ENCODE results near the gene CRKL. TPM values are rescaled to one million over a fixed set of nuclear protein-coding genes. Genes with fewer than 3 reads are reported as not detected.

Gene CRKL
- total and polyA plus RNA-seq, 2 donors (not counting 1 experiment from before 2014, with no cell fraction given) = 17.1 to 76.7 TPM

DNA sequence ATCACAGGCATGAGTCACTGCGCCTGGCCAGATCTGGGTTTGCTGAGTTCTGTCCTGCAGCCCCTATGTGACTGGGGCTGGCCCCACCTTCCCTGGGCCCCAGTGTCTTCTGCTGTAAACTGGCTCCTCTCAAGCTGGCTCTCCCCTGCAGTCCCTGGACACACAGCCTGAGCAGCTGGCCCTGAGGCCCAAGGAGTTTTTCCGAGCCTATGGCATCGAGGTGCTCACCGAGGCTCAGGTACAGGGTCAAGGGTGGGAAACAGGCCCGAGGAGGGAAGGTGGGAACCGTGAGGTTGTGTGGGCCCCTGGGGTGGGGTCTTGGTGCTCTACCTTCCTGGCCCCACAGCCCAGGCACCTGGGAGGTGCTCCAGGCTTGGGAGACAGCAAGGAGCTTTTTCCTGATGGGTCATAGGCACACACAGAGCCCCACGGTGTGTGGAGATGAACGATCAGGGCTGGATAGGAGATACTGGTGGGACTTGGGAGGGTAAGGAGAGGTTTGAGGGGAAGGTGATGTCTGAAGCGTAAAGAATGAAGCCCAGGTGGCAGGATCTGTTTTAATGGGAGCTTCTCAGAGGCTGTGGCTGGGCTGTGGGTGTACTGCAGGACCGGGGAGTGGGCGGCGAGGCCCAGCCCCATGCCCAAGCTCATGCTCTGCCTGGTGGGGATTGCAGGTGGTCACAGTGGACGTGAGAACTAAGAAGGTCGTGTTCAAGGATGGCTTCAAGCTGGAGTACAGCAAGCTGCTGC lies 58.5 kb downstream of the CRKL start:
- Mint-ChIP-seq H3K4me1 (peaks cover 30% of the 10 kb centered on the region), H3K27ac (peak overlapping the region; percentile 53), H3K9me3 (ENCODE audit: insufficient read depth) (no peaks in the 10 kb centered on the region), H3K4me3 (no peak overlapping the region), H3K27me3 (peaks cover 3% of the 10 kb centered on the region)
- H4K20me1 ChIP-seq (ENCODE audit: control insufficient read depth, insufficient read depth, low read length, poor library complexity, severe bottlenecking) = no peaks in the 10 kb centered on the region
- H3K4me3 ChIP-seq (ENCODE audit: control extremely low read depth in 1 of 5, extremely low read depth in 1 of 5, insufficient read depth in 1 of 5, low read depth in 2 of 5, low read length in 4 of 5) = no peak overlapping the region
- no peak overlapping the region for H2AFZ ChIP-seq (ENCODE audit: insufficient read depth, low read depth, low read length, poor library complexity, severe bottlenecking)
- DNase-seq = no peak
- POLR2A ChIA-PET = interaction anchor here (0.6 kb wide), 1 partner anchor 505 kb away, joined by 5 read pairs; no protein-coding TSS in a partner anchor
- no peak overlapping the region for H3K27ac ChIP-seq (ENCODE audit: low read length in 2 of 2)
- H3K27me3 ChIP-seq (replicated peaks in 1 of 4; ENCODE audit: control extremely low read depth in 1 of 4, control insufficient read depth in 3 of 4, insufficient read depth in 4 of 4, low read length in 3 of 4) = peaks cover 0 to 3% (median 0%) of the 10 kb centered on the region in 4 experiments
- no peak overlapping the region for H3K9ac ChIP-seq (ENCODE audit: low read length)
- intact Hi-C loops (cut with micrococcal nuclease) = no loop called here
- H3K4me1 ChIP-seq (ENCODE audit: control insufficient read depth in 2 of 2, insufficient read depth in 2 of 2, low read length in 2 of 2) = peaks cover 23 to 41% of the 10 kb centered on the region in 2 donors
- peaks cover 0 to 22% (median 8%) of the 10 kb centered on the region in 3 donors for H3K9me3 ChIP-seq (ENCODE audit: control extremely low read depth in 1 of 3, control insufficient read depth in 2 of 3, insufficient read depth in 1 of 3, low read length in 2 of 3)
- ATAC-seq (ENCODE audit: low read depth) = no peak
- no peaks in the 10 kb centered on the region for H3K36me3 ChIP-seq (replicated peaks in 1 of 2; ENCODE audit: control extremely low read depth in 1 of 2, control insufficient read depth in 1 of 2, extremely low read depth in 1 of 2, insufficient read depth in 2 of 2, low read length in 1 of 2)
- CTCF ChIA-PET = interaction anchor here (1.0 kb wide), 1 partner anchor 14 kb away, joined by 5 read pairs; no protein-coding TSS in a partner anchor
- 88% methylated on average over 14 of the region's 14 CpGs for WGBS (ENCODE audit: insufficient coverage)
- TF ChIP-seq, protein P1, sequence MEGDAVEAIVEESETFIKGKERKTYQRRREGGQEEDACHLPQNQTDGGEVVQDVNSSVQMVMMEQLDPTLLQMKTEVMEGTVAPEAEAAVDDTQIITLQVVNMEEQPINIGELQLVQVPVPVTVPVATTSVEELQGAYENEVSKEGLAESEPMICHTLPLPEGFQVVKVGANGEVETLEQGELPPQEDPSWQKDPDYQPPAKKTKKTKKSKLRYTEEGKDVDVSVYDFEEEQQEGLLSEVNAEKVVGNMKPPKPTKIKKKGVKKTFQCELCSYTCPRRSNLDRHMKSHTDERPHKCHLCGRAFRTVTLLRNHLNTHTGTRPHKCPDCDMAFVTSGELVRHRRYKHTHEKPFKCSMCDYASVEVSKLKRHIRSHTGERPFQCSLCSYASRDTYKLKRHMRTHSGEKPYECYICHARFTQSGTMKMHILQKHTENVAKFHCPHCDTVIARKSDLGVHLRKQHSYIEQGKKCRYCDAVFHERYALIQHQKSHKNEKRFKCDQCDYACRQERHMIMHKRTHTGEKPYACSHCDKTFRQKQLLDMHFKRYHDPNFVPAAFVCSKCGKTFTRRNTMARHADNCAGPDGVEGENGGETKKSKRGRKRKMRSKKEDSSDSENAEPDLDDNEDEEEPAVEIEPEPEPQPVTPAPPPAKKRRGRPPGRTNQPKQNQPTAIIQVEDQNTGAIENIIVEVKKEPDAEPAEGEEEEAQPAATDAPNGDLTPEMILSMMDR (IDR thresholded peaks at IDR 0.05) = no peak
- TF ChIP-seq EZH2 (IDR thresholded peaks at IDR 0.05; ENCODE audit: borderline replicate concordance, insufficient read depth, low read depth, low read length, poor library complexity, severe bottlenecking) = no peak
- H3K4me2 ChIP-seq (replicated peaks; ENCODE audit: low read depth, low read length, poor library complexity, severe bottlenecking) = no peak overlapping the region
- H3K79me2 ChIP-seq (ENCODE audit: control insufficient read depth, insufficient read depth, low read length) = peaks cover 4% of the 10 kb centered on the region

DNA sequence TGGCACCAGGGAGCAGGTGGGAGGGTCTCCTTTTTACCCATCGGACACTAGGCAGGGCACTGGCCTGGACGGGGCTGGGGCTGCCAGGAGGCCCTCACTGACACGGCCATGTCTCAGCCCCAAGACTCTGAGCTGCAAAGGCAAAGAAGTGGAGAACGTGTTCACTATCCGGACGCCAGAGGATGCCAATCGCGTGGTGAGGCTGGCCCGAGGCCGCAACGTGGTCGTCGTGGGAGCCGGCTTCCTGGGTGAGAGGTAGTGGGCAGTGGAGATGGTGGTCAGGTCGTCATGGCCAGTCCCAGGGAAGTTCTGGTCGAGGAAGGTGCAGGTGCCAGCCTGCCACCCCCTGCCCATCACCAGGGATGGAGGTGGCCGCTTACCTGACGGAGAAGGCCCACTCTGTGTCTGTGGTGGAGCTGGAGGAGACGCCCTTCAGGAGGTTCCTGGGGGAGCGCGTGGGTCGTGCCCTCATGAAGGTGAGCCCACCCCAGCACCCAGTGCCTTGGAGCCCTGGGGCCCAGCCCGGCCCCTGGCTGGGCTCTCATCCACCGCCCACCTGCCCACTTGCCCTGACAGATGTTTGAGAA lies 59.2 kb downstream of the CRKL start:
- peaks cover 0 to 3% (median 0%) of the 10 kb centered on the region in 4 experiments for H3K27me3 ChIP-seq (replicated peaks in 1 of 4; ENCODE audit: control extremely low read depth in 1 of 4, control insufficient read depth in 3 of 4, insufficient read depth in 4 of 4, low read length in 3 of 4)
- Mint-ChIP-seq H3K27me3 (peaks cover 3% of the 10 kb centered on the region), H3K4me1 (peaks cover 33% of the 10 kb centered on the region), H3K9me3 (ENCODE audit: insufficient read depth) (no peaks in the 10 kb centered on the region), H3K27ac (no peak overlapping the region), H3K4me3 (no peak overlapping the region)
- ChIA-PET POLR2A (interaction anchor here (0.6 kb wide), 1 partner anchor 506 kb away, joined by 5 read pairs; no protein-coding TSS in a partner anchor), CTCF (interaction anchor here (1.0 kb wide), 1 partner anchor 14 kb away, joined by 5 read pairs; no protein-coding TSS in a partner anchor)
- H2AFZ ChIP-seq (ENCODE audit: insufficient read depth, low read depth, low read length, poor library complexity, severe bottlenecking) = no peak overlapping the region
- H3K79me2 ChIP-seq (ENCODE audit: control insufficient read depth, insufficient read depth, low read length) = peaks cover 7% of the 10 kb centered on the region
- intact Hi-C loops (cut with micrococcal nuclease) = no loop called here
- peaks cover 29 to 45% of the 10 kb centered on the region in 2 donors for H3K4me1 ChIP-seq (ENCODE audit: control insufficient read depth in 2 of 2, insufficient read depth in 2 of 2, low read length in 2 of 2)
- no peaks in the 10 kb centered on the region for H4K20me1 ChIP-seq (ENCODE audit: control insufficient read depth, insufficient read depth, low read length, poor library complexity, severe bottlenecking)
- H3K27ac ChIP-seq (ENCODE audit: low read length in 2 of 2) = no peak overlapping the region
- ATAC-seq (ENCODE audit: low read depth) = no peak
- H3K9ac ChIP-seq (ENCODE audit: low read length) = no peak overlapping the region
- DNase-seq = no peak
- peaks cover 0 to 22% (median 8%) of the 10 kb centered on the region in 3 donors for H3K9me3 ChIP-seq (ENCODE audit: control extremely low read depth in 1 of 3, control insufficient read depth in 2 of 3, insufficient read depth in 1 of 3, low read length in 2 of 3)
- no peak overlapping the region for H3K4me3 ChIP-seq (ENCODE audit: control extremely low read depth in 1 of 5, extremely low read depth in 1 of 5, insufficient read depth in 1 of 5, low read depth in 2 of 5, low read length in 4 of 5)
- no peak overlapping the region for H3K4me2 ChIP-seq (replicated peaks; ENCODE audit: low read depth, low read length, poor library complexity, severe bottlenecking)
- 91% methylated on average over 18 of the region's 24 CpGs for WGBS (ENCODE audit: insufficient coverage)
- no peak for TF ChIP-seq EZH2 (IDR thresholded peaks at IDR 0.05; ENCODE audit: borderline replicate concordance, insufficient read depth, low read depth, low read length, poor library complexity, severe bottlenecking)
- TF ChIP-seq, protein P1 (IDR thresholded peaks at IDR 0.05) = no peak
- H3K36me3 ChIP-seq (replicated peaks in 1 of 2; ENCODE audit: control extremely low read depth in 1 of 2, control insufficient read depth in 1 of 2, extremely low read depth in 1 of 2, insufficient read depth in 2 of 2, low read length in 1 of 2) = no peaks in the 10 kb centered on the region
